ENCODE measurements around the gene TECPR2.

Gene TECPR2

DNA sequence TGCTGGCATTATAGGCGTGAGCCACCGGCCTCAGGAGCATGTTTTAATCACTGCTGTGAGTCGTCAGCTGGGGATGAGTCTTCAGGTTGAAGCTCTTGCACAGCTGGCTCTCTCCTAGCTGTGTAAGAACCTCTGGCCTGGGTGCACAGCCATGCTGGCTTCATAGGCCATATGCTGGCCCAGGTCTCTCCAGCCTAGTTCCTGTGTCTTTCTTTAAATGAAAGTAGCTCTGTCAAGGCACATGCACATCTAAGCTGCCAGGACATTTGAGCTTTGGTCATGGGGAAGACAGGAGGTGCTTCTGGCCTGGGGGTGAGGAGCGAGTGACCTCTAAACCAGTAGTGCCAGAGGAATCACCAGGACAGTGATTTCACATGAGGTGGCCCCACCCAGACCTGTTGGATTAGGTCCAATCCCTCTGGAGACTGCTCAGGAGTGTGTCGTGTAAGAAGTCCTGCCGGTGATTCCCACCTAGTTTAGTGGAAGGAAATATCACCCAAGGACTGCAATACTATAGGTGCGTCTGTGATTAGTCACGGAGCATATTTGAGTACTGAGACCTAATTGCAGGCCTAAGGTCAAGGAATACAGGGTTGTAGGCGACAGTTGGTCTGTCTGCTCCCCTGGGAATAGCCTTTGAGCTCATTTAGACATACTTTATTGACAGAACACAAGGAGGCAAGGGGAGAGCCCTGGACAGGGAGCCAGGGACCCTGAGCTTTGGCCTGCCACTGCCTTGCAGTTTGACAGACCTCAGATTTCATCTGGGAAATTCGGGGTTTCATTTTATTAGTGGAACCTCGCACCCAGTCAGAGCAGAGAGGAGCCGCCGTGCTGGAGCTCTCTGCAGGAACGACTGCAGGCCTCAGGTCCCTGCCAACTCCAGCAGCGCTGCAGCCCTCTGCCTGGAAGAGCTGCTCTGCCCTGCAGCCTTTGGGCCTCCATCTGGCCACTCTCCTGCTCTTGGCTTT, 79.8 kb downstream of the TECPR2 start:
- Mint-ChIP-seq H3K4me1 (ENCODE audit: low read depth) (peaks cover 2% of the 10 kb centered on the region), H3K27ac (no peak overlapping the region), H3K4me3 (no peak overlapping the region), H3K27me3 (no peaks in the 10 kb centered on the region), H3K36me3 (ENCODE audit: low read depth) (peaks cover 63% of the 10 kb centered on the region), H3K9me3 (no peaks in the 10 kb centered on the region)
- no peak for DNase-seq

DNA sequence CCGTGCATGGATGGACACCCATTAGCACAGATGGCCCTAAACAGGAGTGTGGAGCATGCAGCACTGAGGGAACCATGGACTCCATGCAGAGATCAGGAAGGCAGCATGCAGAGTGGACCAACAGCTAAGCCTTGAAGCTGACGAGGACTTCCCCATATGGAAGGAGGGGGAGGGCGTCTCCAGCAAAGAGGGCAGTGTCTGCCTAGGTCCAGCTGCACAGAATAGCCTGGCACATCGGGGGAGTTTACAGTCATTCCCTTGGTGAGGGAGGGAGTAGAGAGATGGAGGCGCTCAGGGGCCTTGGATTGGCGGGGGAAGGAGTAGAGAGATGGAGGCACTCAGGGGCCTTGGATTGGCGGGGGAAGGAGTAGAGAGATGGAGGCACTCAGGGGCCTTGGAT, 82.3 kb downstream of the TECPR2 start:
- no peak overlapping the region for H3K4me3 Mint-ChIP-seq
- no peaks in the 10 kb centered on the region for H3K4me1 Mint-ChIP-seq (ENCODE audit: low read depth)
- peaks cover 67% of the 10 kb centered on the region for H3K36me3 Mint-ChIP-seq (ENCODE audit: low read depth)
- DNase-seq, result no peak
- H3K27me3 Mint-ChIP-seq, result no peaks in the 10 kb centered on the region
- no peaks in the 10 kb centered on the region for H3K9me3 Mint-ChIP-seq
- H3K27ac Mint-ChIP-seq, result no peak overlapping the region

DNA sequence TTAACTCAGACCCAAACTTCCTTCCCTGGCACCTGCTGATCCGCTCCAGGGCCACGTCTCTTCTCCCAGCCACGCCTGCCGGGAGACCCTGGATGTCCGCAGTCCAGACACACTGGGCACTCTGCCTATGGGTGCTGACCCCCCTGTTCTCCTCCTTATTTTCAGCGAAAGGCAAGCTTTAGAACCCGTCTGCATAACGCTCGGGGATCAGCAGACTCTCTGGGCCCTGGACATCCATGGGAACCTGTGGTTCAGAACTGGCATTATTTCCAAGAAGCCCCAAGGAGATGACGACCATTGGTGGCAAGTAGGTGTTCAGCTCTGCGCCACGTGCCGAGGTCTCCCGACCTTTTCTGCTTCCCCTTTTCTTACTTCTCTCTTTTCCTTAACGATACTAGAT, 82.9 kb downstream of the TECPR2 start:
- H3K4me1 Mint-ChIP-seq (ENCODE audit: low read depth), result no peaks in the 10 kb centered on the region
- H3K27me3 Mint-ChIP-seq, result no peaks in the 10 kb centered on the region
- H3K9me3 Mint-ChIP-seq, result no peaks in the 10 kb centered on the region
- H3K4me3 Mint-ChIP-seq, result no peak overlapping the region
- no peak for DNase-seq
- H3K36me3 Mint-ChIP-seq (ENCODE audit: low read depth), result peaks cover 69% of the 10 kb centered on the region
- no peak overlapping the region for H3K27ac Mint-ChIP-seq

DNA sequence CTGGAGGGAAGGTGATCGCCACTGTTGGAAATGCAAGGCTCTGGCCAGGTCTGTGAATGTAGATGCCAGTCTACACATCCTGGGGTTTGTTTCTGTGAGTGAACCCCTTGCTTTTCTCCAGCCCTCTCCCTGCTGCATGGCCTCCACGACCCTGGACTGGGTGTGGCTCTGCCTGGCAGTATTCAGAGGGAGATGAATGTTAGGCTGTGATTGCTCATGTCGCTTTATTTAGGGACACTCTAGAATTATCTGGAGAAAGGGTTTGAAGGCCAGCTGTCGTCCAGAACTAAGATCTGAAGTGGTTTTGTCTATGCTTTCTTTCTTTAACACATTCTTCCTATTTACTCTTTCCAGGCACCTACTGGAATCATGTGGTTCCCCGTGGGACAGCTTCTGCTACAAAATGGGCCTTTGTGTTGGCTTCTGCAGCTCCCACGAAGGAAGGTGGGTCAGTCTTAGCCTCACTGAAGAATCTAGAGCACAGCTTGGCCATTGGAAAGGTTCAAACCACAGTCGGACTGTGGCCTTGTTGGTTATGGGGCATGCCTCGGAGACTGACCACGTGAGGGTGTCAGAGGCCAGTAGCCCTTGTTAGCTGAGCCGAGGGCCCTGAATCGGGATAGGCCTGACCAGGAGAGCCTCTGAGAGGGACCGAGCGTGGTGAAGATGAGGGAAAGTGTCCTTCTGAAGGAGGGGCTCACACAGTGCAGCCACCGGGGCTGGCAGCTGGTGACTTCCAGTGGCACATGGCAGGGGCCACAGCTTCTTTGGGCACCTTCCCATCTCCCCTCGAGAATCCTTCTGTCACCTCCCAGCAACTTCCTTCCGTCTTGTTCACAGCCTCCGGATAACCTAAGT, 87.7 kb downstream of the TECPR2 start:
- Mint-ChIP-seq H3K36me3 (ENCODE audit: low read depth) (peaks cover 64% of the 10 kb centered on the region), H3K4me1 (ENCODE audit: low read depth) (no peaks in the 10 kb centered on the region), H3K27me3 (no peaks in the 10 kb centered on the region), H3K27ac (no peak overlapping the region), H3K4me3 (no peak overlapping the region), H3K9me3 (no peaks in the 10 kb centered on the region)
- DNase-seq, result no peak

DNA sequence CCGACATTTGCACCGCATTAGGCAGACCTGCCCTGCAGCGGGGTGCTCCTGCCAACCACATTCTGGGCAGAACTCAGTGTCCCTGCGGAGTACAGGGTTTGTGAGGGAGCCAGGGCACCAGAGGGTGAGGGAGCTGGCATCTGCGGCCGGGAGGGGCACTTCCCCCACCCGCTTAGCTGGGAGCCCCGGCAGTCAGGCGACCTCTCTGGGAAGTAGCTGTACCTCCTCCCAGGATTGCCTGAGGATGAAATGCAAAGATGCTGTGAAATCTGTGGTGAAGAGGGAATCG, 88.3 kb downstream of the TECPR2 start:
- no peaks in the 10 kb centered on the region for H3K9me3 Mint-ChIP-seq
- H3K27ac Mint-ChIP-seq, result no peak overlapping the region
- H3K4me1 Mint-ChIP-seq (ENCODE audit: low read depth), result no peaks in the 10 kb centered on the region
- H3K4me3 Mint-ChIP-seq, result no peak overlapping the region
- DNase-seq, result no peak
- H3K27me3 Mint-ChIP-seq, result no peaks in the 10 kb centered on the region
- H3K36me3 Mint-ChIP-seq (ENCODE audit: low read depth), result peaks cover 58% of the 10 kb centered on the region

DNA sequence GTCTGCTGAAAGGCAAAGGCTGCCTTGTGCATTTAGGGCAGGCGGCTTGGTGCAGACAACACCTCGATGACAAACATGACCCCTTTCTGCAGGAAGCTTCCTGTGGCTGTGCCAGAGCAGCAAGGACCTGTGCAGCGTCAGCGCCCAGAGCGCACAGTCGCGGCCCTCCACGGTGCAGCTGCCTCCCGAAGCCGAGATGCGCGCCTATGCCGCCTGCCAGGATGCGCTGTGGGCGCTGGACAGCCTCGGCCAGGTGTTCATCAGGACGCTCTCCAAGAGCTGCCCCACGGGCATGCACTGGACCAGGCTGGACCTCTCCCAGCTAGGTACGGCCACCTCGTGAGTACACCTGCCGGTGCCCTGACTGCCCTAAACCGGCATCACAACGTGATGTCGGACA, 89.6 kb downstream of the TECPR2 start:
- peaks cover 49% of the 10 kb centered on the region for H3K36me3 Mint-ChIP-seq (ENCODE audit: low read depth)
- no peak overlapping the region for H3K4me3 Mint-ChIP-seq
- H3K27me3 Mint-ChIP-seq, result no peaks in the 10 kb centered on the region
- no peaks in the 10 kb centered on the region for H3K4me1 Mint-ChIP-seq (ENCODE audit: low read depth)
- H3K9me3 Mint-ChIP-seq, result no peaks in the 10 kb centered on the region
- no peak overlapping the region for H3K27ac Mint-ChIP-seq
- no peak for DNase-seq

DNA sequence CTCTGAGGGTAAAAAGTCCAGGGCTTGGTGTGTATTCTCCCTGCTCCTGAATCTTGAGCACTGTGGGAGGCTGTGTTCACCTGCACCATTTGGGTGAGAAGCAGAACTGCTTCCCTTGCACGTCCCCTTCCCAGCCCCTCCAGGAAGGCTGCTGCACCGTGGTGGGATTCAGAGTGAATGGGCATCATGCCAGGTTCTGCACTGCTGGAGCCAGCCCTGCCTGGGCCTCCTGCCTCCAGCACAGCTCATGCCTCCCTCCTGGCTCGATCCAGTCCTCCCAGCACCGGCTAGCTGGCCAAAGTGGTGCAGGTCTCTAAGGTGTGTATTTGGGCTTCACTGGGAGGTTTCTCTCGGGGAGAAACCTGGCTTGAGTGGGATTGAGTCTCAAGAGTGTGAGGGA, 92.0 kb downstream of the TECPR2 start:
- no peaks in the 10 kb centered on the region for H3K4me1 Mint-ChIP-seq (ENCODE audit: low read depth)
- no peak overlapping the region for H3K27ac Mint-ChIP-seq
- no peak overlapping the region for H3K4me3 Mint-ChIP-seq
- H3K36me3 Mint-ChIP-seq (ENCODE audit: low read depth), result peaks cover 46% of the 10 kb centered on the region
- no peak for DNase-seq
- no peaks in the 10 kb centered on the region for H3K9me3 Mint-ChIP-seq
- no peaks in the 10 kb centered on the region for H3K27me3 Mint-ChIP-seq

DNA sequence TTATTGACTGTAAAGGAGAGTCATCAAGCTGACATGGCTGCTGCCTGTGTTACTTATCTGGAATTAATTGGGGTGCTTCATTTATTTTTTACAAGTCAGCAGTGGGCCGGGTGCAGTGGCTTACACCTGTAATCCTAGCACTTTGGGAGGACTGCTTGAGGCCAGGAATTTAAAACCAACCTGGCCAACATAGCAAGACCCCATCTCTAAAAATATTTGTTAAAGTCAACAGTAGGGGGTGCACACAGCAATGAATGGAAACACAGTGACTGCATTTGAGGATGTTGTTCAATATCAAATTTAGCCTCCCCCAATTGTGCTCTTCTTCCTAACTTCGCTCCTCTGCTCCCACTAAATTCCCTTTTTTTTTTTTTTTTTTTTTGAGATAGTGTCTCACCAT, 94.8 kb downstream of the TECPR2 start:
- DNase-seq, result no peak
- no peaks in the 10 kb centered on the region for H3K9me3 Mint-ChIP-seq
- no peak overlapping the region for H3K4me3 Mint-ChIP-seq
- H3K4me1 Mint-ChIP-seq (ENCODE audit: low read depth), result peaks cover 5% of the 10 kb centered on the region
- H3K27me3 Mint-ChIP-seq, result no peaks in the 10 kb centered on the region
- H3K36me3 Mint-ChIP-seq (ENCODE audit: low read depth), result peaks cover 21% of the 10 kb centered on the region
- H3K27ac Mint-ChIP-seq, result no peak overlapping the region

DNA sequence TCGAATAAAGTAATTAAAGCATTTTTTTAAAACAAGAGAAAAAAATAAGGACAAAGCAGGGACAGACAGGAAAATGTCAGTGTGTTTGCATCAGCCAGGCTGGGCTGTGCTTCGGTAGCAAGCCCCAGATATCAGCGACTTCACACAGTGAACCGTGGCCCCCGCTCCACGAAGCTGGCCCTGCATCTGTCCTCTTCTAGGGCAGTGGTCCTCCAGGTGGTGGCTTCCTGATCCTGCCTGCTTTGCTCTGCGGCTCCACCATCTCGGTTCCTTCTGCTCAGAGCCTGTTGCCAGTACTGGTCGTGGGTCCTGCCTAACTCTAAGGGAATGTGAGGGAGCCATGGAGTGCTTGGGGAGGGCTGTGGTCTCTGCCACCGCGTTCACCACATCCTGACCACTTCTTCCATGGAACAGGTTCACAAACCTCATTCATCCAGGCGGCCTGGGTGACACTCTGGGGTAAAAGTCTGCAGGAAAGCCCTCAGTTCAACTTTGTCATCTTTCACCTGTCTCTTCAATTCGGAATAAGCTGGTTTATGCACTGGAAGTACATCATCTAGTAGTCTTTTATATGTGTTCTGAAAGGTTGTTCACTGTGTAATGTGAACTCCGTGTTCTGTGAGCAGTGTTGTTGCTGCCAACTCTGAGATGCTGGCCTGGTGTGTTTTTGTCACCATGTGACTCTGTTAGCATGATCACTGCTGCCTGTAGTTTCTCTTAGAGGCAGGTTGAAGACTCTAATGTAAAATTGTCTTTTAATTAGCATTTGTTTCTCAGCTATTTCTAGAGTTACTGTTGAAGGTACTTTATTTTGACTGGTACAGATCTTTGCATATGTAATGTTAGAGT, 99.0 kb downstream of the TECPR2 start:
- Mint-ChIP-seq H3K36me3 (ENCODE audit: low read depth) (peaks cover 21% of the 10 kb centered on the region), H3K27me3 (no peaks in the 10 kb centered on the region), H3K9me3 (no peaks in the 10 kb centered on the region), H3K4me3 (no peak overlapping the region), H3K4me1 (ENCODE audit: low read depth) (peaks cover 5% of the 10 kb centered on the region), H3K27ac (no peak overlapping the region)
- no peak for DNase-seq

DNA sequence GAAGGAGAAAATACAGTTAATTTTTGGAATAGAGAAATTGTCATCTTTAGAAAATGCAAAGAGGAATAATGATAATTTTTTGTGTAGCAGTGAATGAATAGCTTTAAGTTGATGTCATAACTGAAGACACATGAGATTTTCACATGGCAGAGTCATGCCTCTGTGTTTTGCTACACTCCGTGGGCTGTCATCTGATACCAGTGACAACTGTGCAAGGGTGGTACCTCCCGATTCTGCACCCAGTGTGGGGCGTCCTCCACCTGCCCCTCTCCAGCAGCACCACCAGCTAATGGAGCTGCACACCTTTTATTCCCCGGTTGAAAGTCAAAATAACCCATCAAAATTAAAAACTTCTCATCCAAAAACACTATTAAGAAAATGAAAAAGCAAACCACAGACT, 99.7 kb downstream of the TECPR2 start:
- DNase-seq, result no peak
- no peak overlapping the region for H3K27ac Mint-ChIP-seq

DNA sequence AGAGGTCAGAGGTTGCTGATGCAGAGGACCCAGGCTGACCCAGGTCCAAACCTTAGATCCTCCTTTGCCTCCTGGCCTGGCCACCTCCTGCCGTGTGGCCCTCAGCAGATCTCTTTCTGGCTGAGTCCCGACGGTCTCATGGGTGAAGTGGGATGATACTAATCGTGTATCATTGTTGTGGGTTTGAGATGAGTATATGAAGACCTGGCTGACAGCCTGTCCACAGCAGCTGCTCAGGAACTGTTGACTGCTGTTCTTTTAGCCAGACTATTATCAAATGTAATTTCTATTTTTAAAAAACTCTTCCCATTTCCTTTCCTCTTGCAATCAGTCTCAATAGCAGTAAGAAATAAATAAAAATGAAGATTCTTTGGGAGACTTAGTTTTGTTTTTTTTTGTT, 101.3 kb downstream of the TECPR2 start:
- H3K4me1 Mint-ChIP-seq (ENCODE audit: low read depth), result peaks cover 5% of the 10 kb centered on the region
- H3K27me3 Mint-ChIP-seq, result no peaks in the 10 kb centered on the region
- peak overlapping the region; percentile 30 for H3K27ac Mint-ChIP-seq
- H3K9me3 Mint-ChIP-seq, result no peaks in the 10 kb centered on the region
- H3K4me3 Mint-ChIP-seq, result no peak overlapping the region
- peaks cover 31% of the 10 kb centered on the region for H3K36me3 Mint-ChIP-seq (ENCODE audit: low read depth)
- no peak for DNase-seq

More for the DNA sequence above, 99.7 kb downstream of the TECPR2 start:
- H3K4me1 Mint-ChIP-seq (ENCODE audit: low read depth), result peaks cover 5% of the 10 kb centered on the region
- H3K36me3 Mint-ChIP-seq (ENCODE audit: low read depth), result peaks cover 25% of the 10 kb centered on the region
- H3K4me3 Mint-ChIP-seq, result no peak overlapping the region
- H3K27me3 Mint-ChIP-seq, result no peaks in the 10 kb centered on the region
- H3K9me3 Mint-ChIP-seq, result no peaks in the 10 kb centered on the region

DNA sequence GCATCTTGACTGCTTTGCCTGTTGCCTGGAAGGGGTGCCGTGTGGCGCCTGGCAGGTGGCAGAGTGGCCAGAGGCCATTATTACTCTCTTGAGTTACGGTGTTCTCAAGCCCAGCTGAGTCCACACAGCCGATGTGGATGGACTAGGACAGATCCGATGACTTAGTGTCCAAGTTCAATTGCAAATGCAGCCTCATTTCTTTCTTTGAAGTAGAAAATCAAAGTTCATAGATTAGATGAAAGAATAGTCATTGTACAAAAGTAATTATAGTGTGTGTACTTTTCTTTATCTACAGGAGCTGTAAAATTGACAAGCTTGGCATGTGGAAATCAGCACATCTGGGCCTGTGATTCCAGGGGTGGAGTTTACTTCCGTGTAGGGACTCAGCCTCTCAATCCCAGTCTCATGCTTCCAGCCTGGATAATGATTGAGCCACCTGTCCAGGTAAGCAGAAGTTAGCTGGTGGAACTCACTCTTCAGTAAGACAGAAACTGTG, 102.2 kb downstream of the TECPR2 start:
- Mint-ChIP-seq H3K27ac (no peak overlapping the region), H3K36me3 (ENCODE audit: low read depth) (peaks cover 29% of the 10 kb centered on the region), H3K4me3 (no peak overlapping the region), H3K27me3 (no peaks in the 10 kb centered on the region), H3K4me1 (ENCODE audit: low read depth) (peaks cover 5% of the 10 kb centered on the region), H3K9me3 (no peaks in the 10 kb centered on the region)
- DNase-seq, result no peak

DNA sequence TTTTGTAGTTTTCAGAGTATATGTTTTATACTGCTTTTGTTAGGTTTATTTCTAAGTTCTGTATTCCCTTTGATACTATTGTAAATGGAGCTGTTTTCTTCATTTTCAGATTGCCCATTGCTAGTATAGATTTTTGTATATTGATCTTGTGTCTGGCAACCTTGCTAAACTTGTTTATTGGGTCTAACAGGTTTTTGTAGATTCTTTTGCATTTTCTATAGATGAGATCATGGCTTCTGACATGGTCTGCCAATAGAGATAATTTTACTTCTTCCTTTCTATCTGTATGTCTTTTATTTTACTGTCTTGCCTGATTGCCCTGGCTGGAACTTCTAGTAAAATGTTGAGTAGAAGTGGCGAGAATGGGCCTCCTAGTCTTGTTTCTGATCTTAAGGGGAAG, 106.5 kb downstream of the TECPR2 start:
- peaks cover 28% of the 10 kb centered on the region for H3K36me3 Mint-ChIP-seq (ENCODE audit: low read depth)
- H3K27ac Mint-ChIP-seq, result no peak overlapping the region
- H3K9me3 Mint-ChIP-seq, result no peaks in the 10 kb centered on the region
- no peak overlapping the region for H3K4me3 Mint-ChIP-seq
- H3K27me3 Mint-ChIP-seq, result no peaks in the 10 kb centered on the region
- DNase-seq, result no peak
- peaks cover 9% of the 10 kb centered on the region for H3K4me1 Mint-ChIP-seq (ENCODE audit: low read depth)
